Progenitor cell of endocrine pancreas (in vitro differentiated cells): ENCODE measurements around the gene HCRT. TPM values are rescaled to one million over a fixed set of nuclear protein-coding genes. Genes with fewer than 3 reads are reported as not detected.
"Not testable (repeated sequence)": the region's sequence is repeated elsewhere in the genome, so short reads cannot be mapped to it uniquely, and the experiment has no call there.

Source experiments
- DNase-seq: peaks from one replicate; pipeline ENCODE4 v3.0.0; 2021; ENCODE audit warnings: low spot score; ENCODE audit not compliant: unreplicated experiment
- H3K27ac Mint-ChIP-seq: 2 replicates; pipeline ENCODE4 v1.8.0; 2021; ENCODE audit warnings: mild to moderate bottlenecking, moderate library complexity, mixed read lengths
- H3K27me3 Mint-ChIP-seq: 2 replicates; pipeline ENCODE4 v1.8.0; 2021; ENCODE audit warnings: mixed read lengths
- H3K36me3 Mint-ChIP-seq: 2 replicates; pipeline ENCODE4 v1.8.0; 2022; ENCODE audit warnings: mixed read lengths; ENCODE audit not compliant: insufficient read depth
- H3K4me1 Mint-ChIP-seq: 2 replicates; pipeline ENCODE4 v1.8.0; 2021; ENCODE audit warnings: low read depth, mixed read lengths
- H3K4me3 Mint-ChIP-seq: 2 replicates; pipeline ENCODE4 v1.8.0; 2021; ENCODE audit warnings: low read depth, mild to moderate bottlenecking, moderate library complexity, mixed read lengths
- H3K9me3 Mint-ChIP-seq: 2 replicates; pipeline ENCODE4 v1.8.0; 2021; ENCODE audit warnings: low read depth, mixed read lengths
- total RNA-seq: library from RNA; stranded (reverse); gene quantifications from 2 replicates; pipeline ENCODE4 v1.2.1, GENCODE V29; 2021
- TF ChIP-seq, protein P1 (sequence below): fragments of 200-600 bp; sonication (generic); IDR thresholded peaks from one replicate; pipeline ENCODE4 v1.5.0; 2021; ENCODE audit warnings: antibody characterized with exemption, mild to moderate bottlenecking; ENCODE audit not compliant: unreplicated experiment

The HCRT gene
- total RNA-seq, 1 donor from 2014 or later, result not detected

DNA sequence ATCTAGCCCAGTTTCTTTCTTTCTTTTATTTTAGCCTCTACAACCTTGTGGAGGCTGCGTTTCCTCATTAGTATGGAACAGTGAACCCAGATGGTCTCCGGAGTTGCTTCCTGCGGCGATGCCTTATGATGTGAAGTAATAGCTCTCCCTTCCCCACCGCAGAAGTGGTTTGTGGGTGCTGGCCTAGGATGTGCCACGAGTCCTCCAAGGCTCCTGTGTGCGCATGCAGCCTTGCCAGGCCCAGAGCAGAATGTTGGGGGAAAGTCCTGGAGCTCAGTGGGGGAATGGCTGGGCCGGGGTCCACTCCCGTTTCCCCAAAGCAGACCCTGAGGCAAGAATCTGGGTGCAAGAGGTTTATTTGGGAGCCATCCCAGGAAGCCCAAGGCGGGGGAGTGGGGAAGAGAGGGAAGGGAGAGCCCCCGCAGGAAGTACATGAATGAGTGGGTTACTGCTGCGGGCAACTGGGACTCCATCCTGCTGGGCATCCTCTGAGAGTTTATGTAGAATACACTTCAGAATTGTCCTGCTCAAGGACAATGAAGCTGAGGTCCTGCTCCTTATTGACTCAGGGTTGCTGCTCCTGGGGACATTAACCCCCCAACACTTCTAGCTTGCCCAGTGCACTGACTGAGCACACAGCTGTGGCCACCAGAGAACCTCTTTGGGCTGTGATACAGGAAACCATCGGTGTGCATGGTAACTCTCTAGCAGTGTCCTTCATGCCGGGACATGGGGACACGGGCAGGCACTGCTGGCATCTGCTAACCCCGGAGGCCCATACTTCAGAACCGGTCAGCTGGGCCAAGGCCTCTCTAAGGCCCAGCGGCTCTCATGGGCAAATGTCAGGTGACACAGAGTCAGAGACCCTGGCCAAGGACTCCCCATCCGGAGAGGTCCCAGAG lies 3.7 kb upstream of the HCRT start:
- Mint-ChIP-seq H3K4me3 (no peak overlapping the region), H3K27me3 (peaks cover 23% of the 10 kb centered on the region), H3K36me3 (no peaks in the 10 kb centered on the region), H3K4me1 (no peaks in the 10 kb centered on the region), H3K27ac (no peak overlapping the region), H3K9me3 (no peaks in the 10 kb centered on the region)
- no peak for DNase-seq
- TF ChIP-seq, protein P1, sequence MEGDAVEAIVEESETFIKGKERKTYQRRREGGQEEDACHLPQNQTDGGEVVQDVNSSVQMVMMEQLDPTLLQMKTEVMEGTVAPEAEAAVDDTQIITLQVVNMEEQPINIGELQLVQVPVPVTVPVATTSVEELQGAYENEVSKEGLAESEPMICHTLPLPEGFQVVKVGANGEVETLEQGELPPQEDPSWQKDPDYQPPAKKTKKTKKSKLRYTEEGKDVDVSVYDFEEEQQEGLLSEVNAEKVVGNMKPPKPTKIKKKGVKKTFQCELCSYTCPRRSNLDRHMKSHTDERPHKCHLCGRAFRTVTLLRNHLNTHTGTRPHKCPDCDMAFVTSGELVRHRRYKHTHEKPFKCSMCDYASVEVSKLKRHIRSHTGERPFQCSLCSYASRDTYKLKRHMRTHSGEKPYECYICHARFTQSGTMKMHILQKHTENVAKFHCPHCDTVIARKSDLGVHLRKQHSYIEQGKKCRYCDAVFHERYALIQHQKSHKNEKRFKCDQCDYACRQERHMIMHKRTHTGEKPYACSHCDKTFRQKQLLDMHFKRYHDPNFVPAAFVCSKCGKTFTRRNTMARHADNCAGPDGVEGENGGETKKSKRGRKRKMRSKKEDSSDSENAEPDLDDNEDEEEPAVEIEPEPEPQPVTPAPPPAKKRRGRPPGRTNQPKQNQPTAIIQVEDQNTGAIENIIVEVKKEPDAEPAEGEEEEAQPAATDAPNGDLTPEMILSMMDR, result no peak

DNA sequence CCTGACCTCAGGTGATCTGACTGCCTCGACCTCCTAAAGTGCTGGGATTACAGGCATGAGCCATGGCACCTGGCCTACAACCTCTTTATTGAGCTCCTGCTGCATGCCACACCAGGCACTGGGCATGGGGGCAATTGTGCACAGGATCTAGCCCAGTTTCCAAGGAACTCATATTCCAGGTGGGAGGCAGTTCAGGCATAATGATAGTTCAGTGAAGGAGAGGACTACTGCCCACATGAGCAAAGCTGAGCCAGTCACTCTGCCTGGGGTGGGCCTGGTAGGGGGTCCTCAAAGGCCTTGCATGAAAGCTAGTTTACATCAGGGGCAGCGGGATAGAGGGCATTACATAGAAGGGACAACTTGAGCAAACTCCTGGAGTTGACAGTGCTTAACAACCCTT lies 2.6 kb upstream of the HCRT start:
- TF ChIP-seq, protein P1, result no peak
- Mint-ChIP-seq H3K4me3 (no peak overlapping the region), H3K36me3 (no peaks in the 10 kb centered on the region), H3K27me3 (peaks cover 35% of the 10 kb centered on the region), H3K27ac (no peak overlapping the region), H3K4me1 (peaks cover 2% of the 10 kb centered on the region), H3K9me3 (no peaks in the 10 kb centered on the region)
- no peak for DNase-seq

DNA sequence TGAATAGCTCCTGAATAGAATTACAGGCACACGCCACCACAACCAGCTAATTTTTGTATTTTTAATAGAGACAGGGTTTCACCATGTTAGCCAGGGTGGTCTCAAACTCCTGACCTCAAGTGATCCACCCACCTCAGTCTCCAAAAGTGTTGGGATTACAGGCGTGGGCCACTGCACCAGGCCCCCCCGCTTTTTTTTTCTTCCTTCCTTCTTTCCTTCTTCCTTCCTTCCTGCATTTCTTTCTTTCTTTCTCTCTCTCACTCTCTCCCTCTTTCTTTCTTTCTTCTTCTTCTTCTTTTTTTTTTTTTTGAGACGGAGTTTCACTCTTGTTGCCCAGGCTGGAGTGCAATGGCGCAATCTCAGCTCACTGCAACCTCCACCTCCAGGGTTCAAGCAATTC lies 939 bp upstream of the HCRT start:
- H3K4me1 Mint-ChIP-seq, H3K9me3 Mint-ChIP-seq, DNase-seq, H3K4me3 Mint-ChIP-seq, H3K27ac Mint-ChIP-seq, H3K36me3 Mint-ChIP-seq: not testable (repeated sequence)
- peaks cover 51% of the 10 kb centered on the region for H3K27me3 Mint-ChIP-seq

DNA sequence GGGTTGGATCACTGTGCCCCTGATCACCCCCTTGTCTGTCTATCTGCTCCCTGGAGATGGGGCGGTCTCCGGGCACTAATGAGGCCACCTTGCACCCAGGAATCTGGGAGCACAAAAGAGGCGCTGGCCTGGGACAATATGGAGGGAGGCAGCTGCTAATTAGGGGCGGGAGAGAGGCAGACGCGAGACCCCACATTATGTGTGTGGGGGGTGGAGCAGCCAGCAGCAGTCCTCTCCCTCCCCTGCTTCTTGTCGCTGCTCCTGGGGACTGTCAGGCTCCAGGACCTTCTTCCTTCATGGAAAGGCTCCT lies 324 bp upstream of the HCRT start:
- H3K27ac Mint-ChIP-seq, result no peak overlapping the region
- no peaks in the 10 kb centered on the region for H3K36me3 Mint-ChIP-seq
- H3K27me3 Mint-ChIP-seq, result peaks cover 53% of the 10 kb centered on the region
- no peak overlapping the region for H3K4me3 Mint-ChIP-seq
- TF ChIP-seq, protein P1, result no peak
- H3K4me1 Mint-ChIP-seq, result peaks cover 2% of the 10 kb centered on the region
- DNase-seq, result no peak
- no peaks in the 10 kb centered on the region for H3K9me3 Mint-ChIP-seq

DNA sequence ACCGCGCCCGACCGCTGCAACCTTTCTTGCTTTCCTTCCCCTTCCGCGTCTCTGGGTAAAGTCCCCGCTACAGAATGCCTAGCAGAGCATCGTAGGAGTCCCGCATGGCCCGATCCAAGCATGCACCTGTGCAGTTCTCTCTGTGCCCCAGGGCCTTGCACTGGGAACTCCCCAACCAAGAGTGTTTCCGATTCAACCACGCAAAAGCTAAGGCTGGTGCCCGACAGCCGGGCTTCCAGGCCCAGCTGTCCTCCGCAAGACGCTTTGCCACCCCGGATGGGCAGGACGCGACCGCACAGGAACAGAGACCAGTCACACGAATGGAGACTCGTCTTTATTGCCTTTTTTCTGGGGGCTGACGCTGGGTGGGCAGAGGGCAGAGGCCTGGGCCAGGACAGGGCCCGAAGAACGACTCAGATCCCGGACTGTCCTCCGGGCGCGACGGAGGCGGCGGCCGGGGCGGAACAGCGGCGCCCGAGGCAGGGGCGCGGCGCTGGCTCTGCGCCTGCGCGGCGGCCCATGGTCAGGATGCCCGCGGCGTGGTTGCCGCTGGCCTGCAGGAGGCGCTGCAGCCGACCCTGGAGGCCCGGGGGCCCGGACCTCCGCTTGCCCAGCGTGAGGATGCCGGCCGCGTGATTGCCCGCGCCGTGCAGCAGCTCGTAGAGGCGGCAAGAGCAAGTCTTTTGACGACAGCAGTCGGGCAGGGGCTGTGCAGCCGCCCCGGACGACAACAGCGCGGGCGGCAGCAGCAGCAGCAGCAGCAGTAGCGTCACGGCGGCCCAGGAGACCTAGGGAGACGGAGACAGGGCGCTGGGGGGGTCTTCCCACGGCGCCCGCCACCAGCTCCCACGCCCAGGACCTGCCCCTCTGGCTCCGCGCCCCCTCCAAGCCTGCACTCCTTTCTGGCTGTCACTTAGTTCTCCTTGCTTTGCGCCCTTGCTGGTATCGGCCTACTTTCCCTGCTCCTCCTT lies 1.2 kb downstream of the HCRT start:
- no peaks in the 10 kb centered on the region for H3K9me3 Mint-ChIP-seq
- TF ChIP-seq, protein P1, result peak; percentile 95
- peaks cover 68% of the 10 kb centered on the region for H3K27me3 Mint-ChIP-seq
- peaks cover 2% of the 10 kb centered on the region for H3K4me1 Mint-ChIP-seq
- no peaks in the 10 kb centered on the region for H3K36me3 Mint-ChIP-seq
- H3K4me3 Mint-ChIP-seq, result peak overlapping the region; percentile 70
- no peak overlapping the region for H3K27ac Mint-ChIP-seq
- peak; percentile 79 for DNase-seq
